Activated T-cell treated with anti-CD3 and anti-CD28 coated beads, Interleukin-2, amount 50 U/mL, for 72 hours (primary cell): ENCODE results near the gene AGPAT2. TPM values are rescaled to one million over a fixed set of nuclear protein-coding genes. Genes with fewer than 3 reads are reported as not detected.
"Not testable (repeated sequence)": the region's sequence is repeated elsewhere in the genome, so short reads cannot be mapped to it uniquely, and the experiment has no call there.

ENCODE experiments used
- ATAC-seq, 2 donors: fragments of 150-1000 bp; cut with Tn5 transposase; replicated peaks in 1 of 2; 2 replicates each; pipeline ENCODE4 v1.10.0; 2021; ENCODE audit warnings: moderate library complexity in 2 of 2, mild to moderate bottlenecking in 1 of 2
- DNase-seq, 2 donors: peaks; one replicate each; pipeline ENCODE4 v3.0.0; 2021 to 2022; ENCODE audit warnings: mixed read lengths in 1 of 2
- H3K27ac Mint-ChIP-seq: one replicate; pipeline ENCODE4 v1.8.0; 2022; ENCODE audit warnings: mild to moderate bottlenecking, moderate library complexity, mixed read lengths
- H3K27me3 Mint-ChIP-seq: one replicate; pipeline ENCODE4 v1.8.0; 2022; ENCODE audit warnings: low read depth, mixed read lengths
- H3K36me3 Mint-ChIP-seq, 2 donors: one replicate each; pipeline ENCODE4 v1.8.0; 2022; ENCODE audit warnings: mixed read lengths in 2 of 2, mild to moderate bottlenecking in 1 of 2; ENCODE audit not compliant: insufficient read depth in 2 of 2
- H3K4me1 Mint-ChIP-seq: one replicate; pipeline ENCODE4 v1.8.0; 2022; ENCODE audit warnings: low read depth, mixed read lengths
- H3K4me3 Mint-ChIP-seq, 2 donors: one replicate each; pipeline ENCODE4 v1.8.0; 2022; ENCODE audit warnings: mild to moderate bottlenecking in 2 of 2, mixed read lengths in 2 of 2, moderate library complexity in 2 of 2
- H3K9me3 Mint-ChIP-seq, 2 donors: one replicate each; pipeline ENCODE4 v1.8.0; 2022; ENCODE audit warnings: mixed read lengths in 2 of 2
- total RNA-seq, 2 donors: library from RNA; stranded (reverse); gene quantifications; one replicate each; pipeline ENCODE4 v1.2.3, GENCODE V29; 2022

AGPAT2 gene
- total RNA-seq, 2 donors from 2014 or later, result 18.3 to 19.2 TPM

DNA sequence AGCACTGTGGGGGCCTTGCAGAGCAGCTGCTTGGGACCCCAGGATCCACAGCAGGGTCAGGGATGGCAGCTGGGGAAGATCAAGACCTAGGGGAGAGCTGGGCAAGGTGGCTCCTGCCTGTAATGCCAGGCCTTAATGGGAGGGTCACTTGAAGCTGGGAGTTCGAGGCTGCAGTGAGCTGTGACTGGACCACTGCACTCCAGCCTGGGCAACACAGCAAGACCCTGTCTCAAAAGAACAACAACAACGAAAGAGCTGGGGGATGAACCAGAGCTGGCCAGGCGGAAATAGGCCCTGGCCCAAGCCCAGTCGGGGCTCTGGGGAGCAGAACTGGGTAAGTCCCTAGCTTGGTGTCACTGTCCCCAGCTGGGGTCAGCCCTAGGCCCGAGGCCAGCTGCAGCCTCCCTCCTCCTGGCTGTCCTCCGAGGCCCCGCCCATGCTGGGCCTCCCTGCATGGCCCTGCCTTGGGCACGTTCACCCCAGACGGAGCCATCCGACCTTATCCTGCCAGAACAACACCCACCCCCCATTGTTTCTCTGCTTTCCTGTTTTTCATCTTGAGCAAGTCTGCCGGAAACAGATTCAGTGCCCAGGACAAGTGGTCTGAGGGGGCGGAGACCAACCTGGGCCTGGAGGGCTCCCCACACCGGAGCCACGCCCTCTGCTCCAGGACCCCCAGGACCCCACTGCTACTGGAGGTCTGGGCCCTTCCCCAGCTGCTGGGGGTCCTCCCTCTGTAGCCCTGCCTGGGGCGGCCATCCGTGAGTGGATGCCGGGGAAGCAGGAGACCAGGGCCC lies 27.0 kb upstream of the AGPAT2 start:
- ATAC-seq (no peak), DNase-seq (no peak)
- Mint-ChIP-seq H3K9me3 (no peaks in the 10 kb centered on the region), H3K4me3 (no peak overlapping the region), H3K27ac (no peak overlapping the region), H3K27me3 (peaks cover 39% of the 10 kb centered on the region), H3K4me1 (peaks cover 9% of the 10 kb centered on the region), H3K36me3 (no peaks in the 10 kb centered on the region)

DNA sequence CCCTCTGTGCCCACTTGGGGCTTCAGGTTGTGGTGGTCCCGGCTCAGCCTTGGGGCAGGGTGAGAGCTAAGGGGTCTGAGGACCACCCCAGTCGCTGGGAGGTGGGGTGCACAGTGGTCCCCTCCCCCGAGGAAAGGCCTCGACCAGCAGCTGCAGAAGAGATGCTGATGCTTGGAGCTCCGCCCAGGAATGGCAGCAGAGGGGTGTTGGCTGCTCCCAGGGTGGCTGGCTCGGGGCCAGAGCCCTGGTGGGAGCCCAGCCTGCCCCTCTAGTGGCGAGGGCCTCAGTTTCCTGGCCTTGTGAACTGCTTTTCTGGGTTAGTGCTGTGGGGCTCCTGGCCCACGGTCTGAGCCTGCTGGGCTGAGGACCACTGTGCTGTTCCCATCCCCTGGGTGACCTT lies 26.3 kb upstream of the AGPAT2 start:
- H3K36me3 Mint-ChIP-seq, result no peaks in the 10 kb centered on the region
- peaks cover 9% of the 10 kb centered on the region for H3K4me1 Mint-ChIP-seq
- no peak overlapping the region for H3K27ac Mint-ChIP-seq
- no peak for DNase-seq
- peaks cover 39% of the 10 kb centered on the region for H3K27me3 Mint-ChIP-seq
- H3K9me3 Mint-ChIP-seq, result no peaks in the 10 kb centered on the region
- no peak overlapping the region for H3K4me3 Mint-ChIP-seq
- no peak for ATAC-seq

DNA sequence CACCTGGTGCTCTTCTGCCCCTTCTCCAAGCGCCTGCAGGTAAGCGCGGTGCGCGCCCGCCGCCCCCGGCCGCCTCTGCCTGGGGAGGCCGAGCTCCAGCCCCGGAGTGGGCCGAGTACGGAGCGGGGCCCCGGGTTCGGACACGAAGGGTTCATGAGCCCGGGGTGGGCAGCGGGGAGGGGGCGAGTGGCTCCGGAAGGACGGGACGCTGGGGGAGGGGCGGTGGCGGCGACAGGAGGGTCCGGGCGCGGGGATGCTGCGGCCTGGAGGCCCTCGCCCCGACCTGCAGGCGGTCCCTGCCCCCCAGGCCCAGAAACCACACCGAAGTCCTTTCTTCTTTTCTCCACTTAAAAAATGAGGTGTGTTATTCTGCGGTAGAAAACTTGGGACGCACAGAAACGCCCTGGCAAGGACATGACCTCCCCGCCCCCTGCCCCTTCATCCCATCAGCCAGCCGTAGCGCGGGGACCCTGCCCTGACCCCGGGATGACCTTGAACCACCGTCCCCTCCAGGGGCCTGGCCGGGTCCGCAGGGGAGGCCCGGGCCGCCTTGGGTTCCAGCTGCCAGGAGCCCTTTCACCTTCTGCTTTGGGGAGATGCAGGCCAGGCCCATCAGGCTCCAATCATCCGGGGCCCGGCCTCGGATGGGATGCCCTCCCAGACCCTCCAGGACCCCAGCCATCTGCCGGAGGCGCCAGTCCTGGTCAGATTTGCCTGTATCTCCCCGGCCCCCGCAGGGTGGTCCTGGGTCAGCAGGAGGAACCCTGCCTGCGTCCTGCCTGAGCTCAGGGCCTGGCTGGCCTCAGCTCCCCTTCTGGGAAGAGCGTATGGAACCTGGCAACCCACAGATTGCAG lies 25.7 kb upstream of the AGPAT2 start:
- DNase-seq (no peak), ATAC-seq (peak in 1 of 2 donors; percentile 2)
- H3K36me3 Mint-ChIP-seq, result no peaks in the 10 kb centered on the region
- H3K27ac Mint-ChIP-seq, result no peak overlapping the region
- H3K4me1 Mint-ChIP-seq, result peaks cover 9% of the 10 kb centered on the region
- peak overlapping the region; percentile 25 to 36 for H3K4me3 Mint-ChIP-seq
- no peaks in the 10 kb centered on the region for H3K9me3 Mint-ChIP-seq
- H3K27me3 Mint-ChIP-seq, result peaks cover 39% of the 10 kb centered on the region

DNA sequence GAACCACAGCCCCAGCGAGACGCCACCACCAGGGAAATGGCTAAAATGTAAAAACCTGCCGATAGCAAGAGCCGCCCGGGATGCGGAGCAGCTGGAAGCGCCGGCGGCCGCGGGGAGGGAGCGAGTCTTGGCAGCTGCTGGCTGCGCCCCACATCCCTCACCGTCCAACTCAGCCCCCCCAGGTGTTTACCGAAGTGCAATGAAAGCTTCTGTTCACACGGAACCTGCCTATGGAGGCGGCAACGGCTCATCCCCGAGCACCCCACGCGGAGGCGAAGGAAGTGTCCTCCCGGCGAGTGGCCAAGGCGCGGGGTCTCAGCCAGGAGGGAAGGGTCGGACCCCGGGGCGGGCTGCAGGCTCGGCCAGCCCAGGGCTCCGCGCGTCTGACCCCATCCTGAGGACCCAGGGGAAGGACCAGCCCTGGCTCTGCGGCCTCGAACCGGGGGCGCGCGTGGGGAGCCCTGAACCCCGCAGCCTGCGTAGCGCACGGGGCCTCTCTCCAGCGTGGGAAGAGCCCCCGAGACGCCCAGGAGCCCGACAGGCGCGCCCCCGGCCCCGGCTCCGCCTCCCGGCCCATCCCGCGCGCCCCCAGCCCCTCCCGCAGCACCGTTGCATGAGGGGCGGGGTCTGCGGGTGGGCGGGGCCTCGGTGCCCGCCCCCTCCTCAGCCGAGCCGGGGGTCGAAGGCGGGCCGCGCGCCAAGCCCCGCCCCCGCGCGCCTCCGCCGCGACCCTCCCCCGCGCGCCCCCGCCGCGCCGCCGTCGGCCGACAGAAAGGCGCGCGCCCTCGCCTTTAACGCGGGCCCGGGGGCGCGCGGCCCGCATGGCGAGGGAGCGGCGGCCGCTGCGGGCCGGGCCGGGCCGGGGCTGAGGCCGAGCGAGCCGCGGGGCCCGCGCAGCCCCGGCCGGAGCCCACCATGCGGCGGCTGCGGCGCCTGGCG lies 24.8 kb upstream of the AGPAT2 start, which contains the start of gene DIPK1B:
TSS of gene DIPK1B (plus strand) at position 822 of the 939 bp plus-strand sequence. CDS start at position 916, 94 bp downstream.
- H3K4me1 Mint-ChIP-seq, result peaks cover 9% of the 10 kb centered on the region
- H3K27me3 Mint-ChIP-seq, result peaks cover 39% of the 10 kb centered on the region
- DNase-seq (no peak), ATAC-seq (peak; percentile 43 to 49)
- no peaks in the 10 kb centered on the region for H3K9me3 Mint-ChIP-seq
- H3K4me3 Mint-ChIP-seq, result peak within 1 kb of the TSS; percentile 78 to 82
- no peak within 1 kb of the TSS for H3K27ac Mint-ChIP-seq
- no peaks in the 10 kb centered on the region for H3K36me3 Mint-ChIP-seq

DNA sequence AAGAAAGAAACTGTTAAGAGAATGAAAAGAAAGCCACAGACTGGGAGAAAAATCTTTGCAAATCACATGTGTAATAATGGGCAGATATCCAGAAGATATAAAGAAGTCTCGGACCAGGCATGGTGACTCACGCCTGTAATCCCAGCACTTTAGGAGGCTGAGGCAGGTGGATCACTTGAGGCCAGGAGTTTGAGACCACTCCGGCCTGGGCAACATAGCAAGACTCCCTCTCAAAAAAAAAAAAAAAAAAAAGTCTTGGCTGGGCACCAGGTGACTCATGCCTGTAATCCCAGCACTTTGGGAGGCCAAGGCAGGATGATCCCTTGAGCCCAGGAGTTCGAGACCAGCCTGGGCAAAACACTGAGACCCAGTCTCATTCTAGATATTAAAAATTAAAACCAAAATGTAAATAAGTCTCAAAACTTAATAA lies 24.0 kb upstream of the AGPAT2 start:
- Mint-ChIP-seq H3K4me3 (peak overlapping the region; percentile 78 to 82), H3K27me3 (peaks cover 39% of the 10 kb centered on the region)
- H3K36me3 Mint-ChIP-seq, H3K4me1 Mint-ChIP-seq, H3K9me3 Mint-ChIP-seq, H3K27ac Mint-ChIP-seq, DNase-seq, ATAC-seq: not testable (repeated sequence)

DNA sequence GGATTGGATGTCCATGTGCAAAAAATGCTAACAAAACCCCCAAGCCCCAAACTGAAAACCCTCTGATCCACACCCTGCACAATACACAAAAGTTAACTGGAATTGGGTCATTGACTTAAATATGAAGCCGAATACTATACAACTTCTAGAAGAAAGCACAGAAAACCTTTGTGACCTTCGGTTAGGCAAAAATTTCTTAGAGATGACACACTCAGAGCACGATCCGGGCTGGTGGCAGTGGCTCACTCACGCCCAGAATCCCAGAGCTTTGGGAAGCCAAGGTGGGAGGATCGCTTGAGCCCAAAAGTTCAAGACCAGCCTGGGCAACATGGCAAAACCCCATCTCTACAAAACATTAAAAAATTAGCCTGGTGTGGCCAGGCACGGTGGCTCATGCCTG lies 23.3 kb upstream of the AGPAT2 start:
- peaks cover 39% of the 10 kb centered on the region for H3K27me3 Mint-ChIP-seq
- ATAC-seq (no peak), DNase-seq (no peak)
- peaks cover 9% of the 10 kb centered on the region for H3K4me1 Mint-ChIP-seq
- no peaks in the 10 kb centered on the region for H3K9me3 Mint-ChIP-seq
- H3K4me3 Mint-ChIP-seq, result peak overlapping the region in 1 of 2 donors; percentile 78
- no peak overlapping the region for H3K27ac Mint-ChIP-seq
- H3K36me3 Mint-ChIP-seq, result no peaks in the 10 kb centered on the region

DNA sequence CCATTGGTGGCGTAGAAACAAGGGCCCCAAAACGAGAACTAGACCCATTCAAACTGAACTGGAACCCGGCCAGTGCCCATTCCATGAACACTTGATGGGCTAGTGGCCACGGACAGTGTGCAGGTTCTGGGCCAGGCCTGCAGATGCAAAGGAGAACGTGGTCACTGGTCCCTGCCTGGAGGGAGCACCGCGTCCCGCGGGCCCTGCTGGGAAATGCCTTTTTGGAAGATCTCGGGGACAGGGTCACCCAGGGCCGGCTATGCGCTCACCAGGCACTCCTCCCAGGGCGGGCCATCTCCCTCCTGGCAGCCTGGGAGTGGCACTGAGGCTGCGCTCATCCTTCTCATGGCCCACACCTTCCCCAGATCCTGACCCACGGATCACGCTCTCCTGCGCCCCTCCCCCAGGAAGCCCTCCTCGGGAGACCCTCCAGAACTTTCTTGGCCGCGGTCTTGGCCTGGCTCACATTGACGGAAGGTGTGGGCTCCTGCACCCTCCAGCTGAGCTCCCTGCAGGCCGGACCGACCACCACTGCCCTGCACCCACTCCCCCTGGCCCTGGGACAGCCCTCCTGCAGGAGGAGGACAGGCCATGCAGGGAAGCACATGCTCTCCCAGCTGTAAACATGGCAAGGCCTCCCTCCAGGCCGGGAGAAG lies 22.3 kb upstream of the AGPAT2 start:
- DNase-seq (no peak), ATAC-seq (no peak)
- H3K36me3 Mint-ChIP-seq, result no peaks in the 10 kb centered on the region
- H3K4me3 Mint-ChIP-seq, result no peak overlapping the region
- H3K27me3 Mint-ChIP-seq, result peaks cover 44% of the 10 kb centered on the region
- H3K27ac Mint-ChIP-seq, result no peak overlapping the region
- H3K4me1 Mint-ChIP-seq, result peaks cover 9% of the 10 kb centered on the region
- H3K9me3 Mint-ChIP-seq, result no peaks in the 10 kb centered on the region

DNA sequence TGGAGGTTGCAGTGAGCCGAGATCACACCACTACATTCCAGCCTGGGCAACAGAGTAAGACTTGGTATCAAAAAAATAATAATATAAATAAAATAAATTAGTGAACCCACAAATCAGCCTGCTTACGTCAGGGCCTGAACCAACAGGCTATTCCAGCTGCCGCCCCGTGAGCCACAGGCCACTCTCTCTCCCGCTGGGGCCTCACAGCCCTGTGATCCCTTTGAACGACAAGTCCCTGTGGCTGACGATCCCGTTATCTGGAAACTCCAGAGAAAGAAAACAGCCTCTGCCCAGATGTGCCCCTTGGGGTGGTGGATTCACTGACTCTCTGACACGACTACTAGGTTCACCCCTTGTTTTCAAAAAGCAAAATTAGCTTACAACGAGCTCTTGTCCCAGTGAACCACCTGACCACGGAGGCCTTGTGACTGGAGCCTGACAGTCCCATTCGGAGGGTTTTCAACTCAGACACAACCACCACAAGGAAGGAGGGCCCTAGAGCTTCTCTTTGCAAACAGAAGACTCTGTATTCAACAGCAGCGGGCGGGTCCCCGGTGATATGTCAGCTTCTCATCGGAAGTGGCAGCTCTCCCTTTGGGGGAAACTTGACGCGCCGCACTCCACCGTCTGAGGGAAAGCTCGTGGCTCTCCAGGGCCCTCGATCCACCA lies 20.7 kb upstream of the AGPAT2 start:
- ATAC-seq, result no peak
- H3K27ac Mint-ChIP-seq, result no peak overlapping the region
- H3K4me1 Mint-ChIP-seq, result peaks cover 9% of the 10 kb centered on the region
- no peak overlapping the region for H3K4me3 Mint-ChIP-seq
- H3K9me3 Mint-ChIP-seq, result no peaks in the 10 kb centered on the region
- DNase-seq, result no peak
- peaks cover 31% of the 10 kb centered on the region for H3K27me3 Mint-ChIP-seq
- no peaks in the 10 kb centered on the region for H3K36me3 Mint-ChIP-seq

DNA sequence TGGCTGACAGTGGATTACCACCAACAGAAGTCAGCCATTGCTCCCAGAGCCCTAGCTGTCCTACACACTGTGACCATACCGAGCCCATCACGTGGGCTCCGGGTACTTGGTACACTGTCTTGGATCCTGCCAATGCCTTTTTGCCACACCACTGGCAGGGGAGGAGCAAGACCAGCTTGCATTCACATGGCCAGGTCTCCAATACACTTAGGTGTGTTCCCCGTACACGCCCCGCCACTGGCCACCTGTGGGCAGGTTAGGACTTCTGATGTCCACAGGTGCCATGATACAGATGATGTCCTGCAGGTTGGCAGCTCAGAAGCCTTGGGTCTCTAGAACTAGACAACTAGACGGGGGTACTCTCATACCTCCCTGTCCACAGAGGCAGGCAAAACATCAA lies 19.8 kb upstream of the AGPAT2 start:
- DNase-seq, result no peak
- no peaks in the 10 kb centered on the region for H3K9me3 Mint-ChIP-seq
- peaks cover 11% of the 10 kb centered on the region for H3K4me1 Mint-ChIP-seq
- peaks cover 31% of the 10 kb centered on the region for H3K27me3 Mint-ChIP-seq
- no peak overlapping the region for H3K4me3 Mint-ChIP-seq
- no peak for ATAC-seq
- H3K27ac Mint-ChIP-seq, result no peak overlapping the region
- no peaks in the 10 kb centered on the region for H3K36me3 Mint-ChIP-seq

DNA sequence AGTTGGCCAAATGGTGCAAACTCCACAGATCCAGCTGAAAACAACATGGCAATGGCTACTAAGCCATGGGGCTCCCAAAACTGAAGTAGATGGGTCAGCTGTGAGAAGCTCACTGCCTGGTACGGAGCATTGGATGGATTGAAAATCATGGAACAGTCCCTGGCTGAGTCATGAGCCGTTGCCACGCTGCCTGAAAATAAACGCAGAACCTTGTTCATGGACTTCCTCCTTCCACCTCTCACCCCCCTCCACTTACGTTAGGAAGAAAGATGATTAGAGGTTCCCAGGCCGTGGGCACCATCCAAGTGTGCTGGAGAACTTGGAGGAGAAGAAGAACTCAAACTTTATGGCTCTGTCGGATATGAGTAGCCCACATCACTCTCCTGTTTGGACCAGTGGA lies 18.3 kb upstream of the AGPAT2 start:
- Mint-ChIP-seq H3K4me3 (no peak overlapping the region), H3K27me3 (peaks cover 18% of the 10 kb centered on the region), H3K27ac (no peak overlapping the region), H3K4me1 (peaks cover 17% of the 10 kb centered on the region), H3K36me3 (no peaks in the 10 kb centered on the region), H3K9me3 (no peaks in the 10 kb centered on the region)
- ATAC-seq (no peak), DNase-seq (no peak)

DNA sequence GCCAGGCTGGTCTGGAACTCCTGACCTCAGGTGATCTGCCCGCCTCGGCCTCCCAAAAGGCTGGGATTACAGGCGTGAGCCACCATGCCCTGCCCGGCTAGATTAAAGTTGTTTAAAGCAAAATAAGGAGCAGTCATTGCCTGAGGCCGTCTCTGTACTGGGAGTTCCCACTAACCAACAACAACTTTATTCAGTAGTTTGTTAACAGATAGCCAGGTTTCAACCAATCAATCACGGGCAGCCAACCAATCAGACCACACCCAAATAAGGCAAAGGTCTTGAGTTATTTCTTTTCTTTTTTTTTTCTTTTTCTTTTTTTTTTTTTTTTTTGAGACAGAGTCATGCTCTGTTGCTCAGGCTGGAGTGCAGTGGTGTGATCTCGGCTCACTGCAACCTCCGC lies 17.5 kb upstream of the AGPAT2 start:
- H3K36me3 Mint-ChIP-seq, DNase-seq, H3K4me3 Mint-ChIP-seq, H3K27ac Mint-ChIP-seq, H3K9me3 Mint-ChIP-seq, ATAC-seq: not testable (repeated sequence)
- Mint-ChIP-seq H3K27me3 (peaks cover 18% of the 10 kb centered on the region), H3K4me1 (peaks cover 24% of the 10 kb centered on the region)
